HG03135 (cell line): ENCODE results near the gene CRAT.

Experiments
- ATAC-seq: cut with Tn5 transposase; IDR thresholded peaks from one replicate; pipeline ENCODE4 v1.9.1; 2021; ENCODE audit warnings: mild to moderate bottlenecking, moderate library complexity; ENCODE audit not compliant: unreplicated experiment

Gene CRAT

DNA sequence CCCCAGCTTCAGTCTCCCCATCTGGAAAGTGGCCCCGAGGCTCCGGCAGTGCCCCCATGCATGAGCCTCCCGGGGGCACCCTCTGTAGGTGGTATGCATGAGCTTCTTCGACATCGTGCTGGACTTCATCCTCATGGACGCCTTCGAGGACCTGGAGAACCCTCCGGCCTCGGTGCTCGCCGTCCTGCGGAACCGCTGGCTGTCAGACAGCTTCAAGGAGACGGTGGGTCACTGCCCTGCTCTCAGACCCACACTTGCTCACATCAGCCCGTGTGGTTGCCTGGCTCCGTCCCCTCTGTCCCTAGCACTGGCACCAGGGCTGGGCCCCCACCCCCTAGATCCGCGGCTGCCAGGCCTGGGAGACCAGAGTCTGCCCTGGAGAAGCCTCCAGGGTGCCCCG lies 42.5 kb downstream of the CRAT start:
- no peak for ATAC-seq

DNA sequence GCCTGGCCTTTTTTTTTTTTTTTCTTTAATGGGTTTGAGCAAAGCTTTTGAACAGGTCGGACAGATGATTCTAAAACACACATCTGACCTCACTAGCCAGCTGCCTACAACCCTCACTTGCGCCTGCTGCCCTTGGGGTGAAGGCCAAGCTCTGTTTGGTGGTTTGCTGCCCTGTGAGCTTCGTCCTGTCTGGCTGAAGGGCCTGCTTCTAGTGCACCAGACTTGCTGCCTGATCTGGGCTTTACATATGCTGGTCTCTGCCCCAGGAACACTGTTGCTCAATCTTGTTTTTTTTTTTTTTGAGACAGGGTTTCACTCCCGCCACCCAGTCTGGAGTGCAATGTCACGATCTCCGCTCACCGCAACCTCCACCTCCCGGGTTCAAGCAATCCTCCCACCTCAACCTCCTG lies 46.1 kb downstream of the CRAT start:
- ATAC-seq = no peak

DNA sequence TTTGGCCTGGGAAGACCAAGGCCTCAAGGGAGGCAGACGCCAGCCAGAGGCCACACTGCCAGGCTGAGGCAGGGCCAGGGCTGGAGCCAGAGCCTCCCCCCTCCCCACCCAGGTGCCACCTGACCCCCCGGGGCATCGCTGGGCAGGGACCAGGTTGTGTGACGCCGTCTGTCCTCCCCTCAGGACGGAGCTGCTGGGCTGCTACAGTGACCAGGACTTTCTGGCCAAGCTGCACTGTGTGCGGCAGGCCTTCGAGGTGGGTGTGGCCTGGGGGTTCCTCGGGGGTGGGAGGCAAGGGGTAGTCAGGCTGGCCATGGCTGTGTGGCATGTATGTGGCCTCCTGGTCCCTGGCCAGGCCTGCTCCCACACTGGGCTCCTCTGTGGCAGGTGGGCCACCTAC lies 47.5 kb downstream of the CRAT start:
- ATAC-seq = no peak

DNA sequence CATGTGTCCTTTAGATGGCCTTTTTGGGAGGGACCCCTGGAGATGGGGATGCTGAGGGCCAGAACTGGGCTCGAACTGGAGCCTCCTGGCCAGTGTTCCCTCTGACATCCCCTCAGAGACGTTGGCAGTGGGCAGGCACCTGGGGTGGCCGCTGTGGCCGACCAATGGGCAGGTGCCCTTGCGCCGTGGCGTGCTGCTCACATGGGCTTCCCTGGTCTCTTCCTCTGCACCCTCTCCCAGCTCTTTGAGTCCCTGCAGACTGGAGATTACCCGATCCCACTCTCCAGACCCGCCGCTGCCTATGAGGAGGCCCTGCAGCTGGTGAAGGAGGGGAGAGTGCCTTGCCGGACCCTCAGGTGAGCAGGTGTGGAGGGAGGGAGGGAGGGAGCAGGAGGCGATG lies 49.6 kb downstream of the CRAT start:
- ATAC-seq = no peak

DNA sequence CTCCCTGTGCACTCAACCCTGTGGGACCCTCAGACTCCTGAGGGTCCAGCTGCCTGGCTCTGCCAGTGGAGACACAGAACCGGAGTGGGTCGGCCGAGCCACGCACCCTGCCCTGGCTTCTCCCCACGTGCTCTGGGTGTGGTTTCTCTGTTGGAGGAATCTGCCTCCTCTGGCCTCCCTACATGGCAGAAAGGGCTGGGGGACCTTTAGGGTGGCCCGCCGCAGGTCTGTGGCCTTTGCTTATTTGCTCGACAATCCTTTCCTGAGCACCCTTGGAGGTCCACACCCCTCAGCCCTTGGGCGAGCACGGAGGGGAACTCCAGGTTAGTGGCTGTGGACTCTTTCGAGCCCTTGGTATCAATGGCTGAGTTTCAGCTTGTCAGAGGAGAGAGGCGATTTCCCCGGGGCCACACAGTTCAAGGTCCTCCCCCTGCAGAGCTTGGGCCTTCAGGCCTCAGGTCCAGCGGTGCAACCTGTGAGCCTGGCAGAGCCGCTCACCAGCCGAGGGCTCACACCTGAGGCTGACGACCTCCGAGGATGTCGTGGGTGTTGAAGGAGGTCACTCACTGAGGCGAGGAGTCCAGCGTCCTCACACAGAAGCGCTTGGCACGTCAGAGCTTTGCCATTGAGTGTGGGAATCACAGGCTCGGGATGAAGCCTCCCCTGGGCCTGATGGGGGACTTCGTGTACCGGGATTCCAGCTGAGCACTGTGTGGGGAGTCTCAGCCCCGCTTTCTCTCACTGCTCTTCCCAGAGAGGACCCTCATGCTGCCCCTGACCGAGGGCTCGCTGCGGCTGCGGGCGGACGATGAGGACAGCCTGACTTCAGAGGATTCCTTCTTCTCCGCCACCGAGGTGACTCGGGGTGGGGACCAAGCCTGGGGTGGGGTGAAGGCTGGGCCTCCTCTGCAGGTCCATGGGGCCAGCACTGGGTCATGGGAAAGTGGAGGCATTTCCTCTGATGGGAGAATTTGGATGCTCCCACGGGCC lies 50.5 kb downstream of the CRAT start:
- ATAC-seq = no peak

DNA sequence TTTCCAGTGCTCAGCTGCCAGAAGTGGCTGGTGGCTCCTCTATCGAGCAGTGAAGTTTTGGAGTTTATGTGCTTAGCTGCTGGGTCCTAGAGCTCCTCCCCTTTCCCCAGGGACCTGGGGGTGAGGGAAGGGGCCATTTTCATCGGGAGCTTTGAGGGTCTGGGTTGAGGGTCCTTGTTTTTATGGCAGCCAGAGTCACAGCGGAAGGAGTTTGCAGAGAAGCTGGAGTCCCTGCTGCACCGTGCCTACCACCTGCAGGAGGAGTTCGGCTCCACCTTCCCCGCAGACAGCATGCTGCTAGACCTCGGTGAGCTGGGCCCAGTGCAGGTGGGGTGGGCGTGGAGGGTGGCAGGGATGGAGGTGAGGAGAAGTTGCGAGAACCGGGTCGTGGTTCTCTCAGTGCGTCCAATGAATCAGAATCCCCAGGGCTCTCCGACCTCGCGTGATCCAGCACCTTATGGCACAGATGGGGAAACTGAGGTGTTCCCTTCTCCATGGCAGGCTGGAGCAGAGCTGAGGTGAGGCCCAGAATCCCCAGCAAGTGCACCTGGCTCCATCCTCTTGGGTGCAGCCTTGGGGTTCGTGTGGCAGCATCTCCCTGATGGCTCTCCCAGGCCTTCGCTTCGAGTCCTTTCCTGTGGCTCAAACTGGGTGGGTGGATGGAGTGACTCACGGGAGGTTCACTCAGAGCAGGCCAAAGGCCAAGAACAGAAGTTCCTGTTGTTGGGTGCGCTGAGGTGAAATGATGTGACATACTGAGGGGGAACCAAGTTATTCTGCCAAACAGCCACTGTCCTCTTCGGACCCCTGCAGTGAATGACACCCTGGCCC lies 51.4 kb downstream of the CRAT start:
- ATAC-seq = no peak

DNA sequence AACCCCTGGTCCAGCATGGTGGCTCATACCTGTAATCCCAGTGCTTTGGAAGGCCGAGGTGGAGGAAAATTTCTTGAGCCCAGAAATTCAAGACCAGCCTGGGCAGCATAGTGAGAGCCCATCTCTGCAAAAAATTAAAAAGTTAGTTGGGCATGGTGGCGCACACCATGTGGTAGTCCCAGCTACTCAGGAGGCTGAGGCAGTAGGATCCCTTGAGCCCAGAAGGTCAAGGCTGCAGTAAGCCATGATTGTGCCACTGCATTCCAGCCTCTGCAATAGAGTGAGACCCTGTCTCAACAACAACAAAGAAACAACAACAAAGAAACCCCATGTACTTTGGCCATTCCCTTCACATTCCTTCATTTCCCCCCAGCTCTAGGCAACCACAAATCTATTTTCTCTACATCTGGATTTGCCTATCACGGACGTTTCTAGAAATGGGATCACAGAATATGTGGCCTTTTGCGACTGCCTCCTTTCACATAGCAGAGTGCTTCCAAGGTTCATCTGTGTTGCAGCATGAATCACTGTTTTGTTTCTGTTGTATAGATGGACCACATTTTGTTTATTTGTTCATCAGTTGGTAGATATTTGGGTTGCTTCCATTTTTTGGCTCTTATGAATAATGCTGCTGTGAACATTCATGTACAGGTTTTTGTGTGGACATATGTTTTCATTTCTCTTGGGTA lies 56.3 kb downstream of the CRAT start:
- ATAC-seq = no peak

DNA sequence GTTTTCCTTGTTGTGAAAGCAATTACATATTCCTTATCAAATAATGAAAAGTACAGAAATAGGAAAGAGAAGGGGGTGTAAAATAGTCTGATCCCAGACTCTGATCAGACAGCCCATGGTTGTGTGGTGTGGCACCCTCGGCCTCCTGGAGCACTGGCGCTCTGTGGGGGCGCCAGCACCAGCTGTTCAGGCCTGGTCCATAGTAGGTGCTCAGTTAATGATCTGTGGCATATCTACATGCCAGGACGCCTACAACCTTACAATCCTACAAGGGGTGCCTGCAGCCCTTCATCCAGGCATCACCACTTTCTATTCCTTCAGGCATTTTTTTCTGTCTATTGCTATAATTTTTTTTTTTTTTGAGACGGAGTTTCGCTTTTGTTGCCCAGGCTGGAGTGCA lies 57.6 kb downstream of the CRAT start:
- no peak for ATAC-seq

DNA sequence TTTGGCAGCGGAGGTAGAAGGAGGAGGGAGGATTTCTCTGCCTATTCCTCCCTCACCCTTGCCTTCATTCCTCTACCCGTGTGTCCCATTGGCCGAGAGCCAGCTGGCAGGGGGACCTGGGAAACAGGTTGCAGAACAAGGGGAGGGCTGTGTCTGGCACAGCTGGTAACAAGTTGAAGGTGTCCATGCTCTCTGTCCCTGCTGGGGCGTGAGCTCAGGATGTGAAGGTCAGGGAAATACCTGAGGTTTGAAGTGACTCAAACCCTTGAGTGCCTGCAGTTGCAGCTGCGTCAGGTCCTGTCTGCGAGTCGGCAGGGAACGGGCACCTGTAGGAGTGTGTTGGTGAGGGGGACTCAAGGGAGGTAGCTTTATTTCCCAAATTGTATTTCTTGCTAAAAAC lies 58.0 kb downstream of the CRAT start:
- ATAC-seq = no peak
